HepG2 (cell line): ENCODE data around the gene ATP8A2. TPM values are rescaled to one million over a fixed set of nuclear protein-coding genes. Genes with fewer than 3 reads are reported as not detected.

Source experiments
- ATAC-seq: fragments of 200-7000 bp; cut with Tn5 transposase; 3 replicates; pipeline ENCODE4 v1.9.1; 2020; ENCODE audit warnings: mild to moderate bottlenecking, moderate library complexity
- BruUV-seq: library from RNA; stranded (reverse); fragments of 400-500 nt; replicated peaks from 2 replicates; lab custom pipeline; 2021; lab: Mats Ljungman, UMichigan
- CTCF ChIA-PET: fragments of 300-600 bp; formaldehyde crosslinking; extraction: SDS; loops from one replicate; lab custom pipeline; 2021; ENCODE audit warnings: low total read pairs, inconsistent platforms, low intra/inter-chr PET ratio; lab: Yijun Ruan, JAX
- POLR2A ChIA-PET: fragments of 350-600 bp; sonication (Branson Sonifier 250); formaldehyde crosslinking; loops from one replicate; lab custom pipeline; 2020; ENCODE audit warnings: antibody characterized with exemption, inconsistent platforms; lab: Yijun Ruan, JAX
- DNase-seq: peaks from one replicate; pipeline ENCODE4 v3.0.0-alpha.2; 2015; ENCODE audit warnings: low spot score
- FAIRE-seq: peaks from 3 replicates; lab custom pipeline; 2011; peaks lifted over from hg19 to GRCh38; lab: Jason Lieb, UNC
- H2AFZ ChIP-seq: one replicate; pipeline ENCODE4 v1.6.1; 2011; ENCODE audit warnings: low read length, inconsistent platforms
- H3K27ac ChIP-seq: fragments of 300-600 bp; 3 replicates; pipeline ENCODE4 v1.8.0; 2011; ENCODE audit warnings: mixed run types, mild to moderate bottlenecking, mixed read lengths, low read length, inconsistent platforms; ENCODE audit not compliant: insufficient read depth; ENCODE audit errors: extremely low read length
- H3K27me3 ChIP-seq, 2 experiments: fragments of 200-600 bp in 1 of 2; 2 replicates in 1 of 2; 3 replicates in 1 of 2; pipeline versions ENCODE4 v1.6.0 to v1.8.0; 2011; ENCODE audit warnings: low read length in 2 of 2, mild to moderate bottlenecking in 2 of 2, moderate library complexity in 2 of 2, inconsistent platforms in 1 of 2; ENCODE audit not compliant: insufficient read depth in 2 of 2, control insufficient read depth in 1 of 2
- H3K36me3 ChIP-seq, 2 experiments: fragments of 200-600 bp in 1 of 2; replicated peaks in 1 of 2; 2 replicates in 1 of 2; 3 replicates in 1 of 2; pipeline versions ENCODE4 v1.5.1 to v1.8.0; 2011; ENCODE audit warnings: low read length in 2 of 2, inconsistent platforms in 1 of 2; ENCODE audit not compliant: insufficient read depth in 2 of 2, control insufficient read depth in 1 of 2
- H3K4me1 ChIP-seq: 2 replicates; pipeline ENCODE4 v1.5.1; 2012; ENCODE audit warnings: low read length, inconsistent platforms; ENCODE audit not compliant: insufficient read depth
- H3K4me2 ChIP-seq: 2 replicates; pipeline ENCODE4 v1.6.0; 2011; ENCODE audit warnings: low read depth, low read length, inconsistent platforms
- H3K4me3 ChIP-seq, 3 experiments: fragments of 200-600 bp in 1 of 3; sonication (generic), shearing (Covaris generic) in 1 of 3; replicated peaks in 1 of 3; 2 replicates each; pipeline ENCODE4 v1.5.1; 2011 to 2016; ENCODE audit warnings: low read length in 3 of 3, inconsistent platforms in 2 of 3, low read depth in 2 of 3, mild to moderate bottlenecking in 2 of 3, control low read depth in 1 of 3, mixed read lengths in 1 of 3; ENCODE audit not compliant: insufficient read depth in 1 of 3
- H3K79me2 ChIP-seq: one replicate; pipeline ENCODE4 v1.6.1; 2011; ENCODE audit warnings: low read length, inconsistent platforms; ENCODE audit not compliant: insufficient read depth
- H3K9ac ChIP-seq: 2 replicates; pipeline ENCODE4 v1.6.0; 2011; ENCODE audit warnings: mild to moderate bottlenecking, low read depth, low read length, inconsistent platforms; ENCODE audit not compliant: insufficient read depth
- H3K9me3 ChIP-seq: 2 replicates; pipeline ENCODE4 v1.5.1; 2012; ENCODE audit warnings: mild to moderate bottlenecking, low read length
- H4K20me1 ChIP-seq: 2 replicates; pipeline ENCODE4 v1.6.0; 2011; ENCODE audit warnings: inconsistent platforms, mild to moderate bottlenecking, low read length, moderate library complexity; ENCODE audit not compliant: insufficient read depth
- FOXM1 ChIP-seq: sonication (generic); formaldehyde crosslinking; IDR thresholded peaks from 2 replicates; pipeline ENCODE4 v1.5.0; 2020; ENCODE audit warnings: missing genetic modification reagents
- FOXP4 ChIP-seq: sonication (generic); formaldehyde crosslinking; IDR thresholded peaks from 2 replicates; pipeline ENCODE4 v1.4.0; 2020; ENCODE audit warnings: missing genetic modification reagents
- PRPF4 ChIP-seq: fragments of 200-400 bp; formaldehyde crosslinking; IDR thresholded peaks from 2 replicates; pipeline ENCODE4 v1.6.1; 2016; ENCODE audit warnings: low read length, low read depth; ENCODE audit not compliant: poor library complexity, severe bottlenecking
- TBX2 ChIP-seq: sonication (generic); formaldehyde crosslinking; IDR thresholded peaks from 2 replicates; pipeline ENCODE4 v1.5.0; 2020; ENCODE audit warnings: missing genetic modification reagents, mild to moderate bottlenecking, borderline replicate concordance
- ZBTB7B ChIP-seq: sonication (generic); formaldehyde crosslinking; IDR thresholded peaks from 2 replicates; pipeline ENCODE4 v1.4.0; 2020; ENCODE audit warnings: missing genetic modification reagents
- ZNF12 ChIP-seq: sonication (generic); formaldehyde crosslinking; IDR thresholded peaks from 2 replicates; pipeline ENCODE4 v1.5.0; 2020; ENCODE audit warnings: missing genetic modification reagents
- ZSCAN29 ChIP-seq: sonication (generic); formaldehyde crosslinking; conservative IDR thresholded peaks from 2 replicates; pipeline ENCODE4 v1.4.0; 2020; ENCODE audit warnings: mild to moderate bottlenecking, missing genetic modification reagents
- WGBS: methylation state at CpG from one replicate; pipeline ENCODE4 v1.1.6; 2017; ENCODE audit warnings: low lambda C conversion rate; 5-methylcytosine and 5-hydroxymethylcytosine counted together
- in situ Hi-C: cut with HindIII; loops from 2 replicates; pipeline ENCODE4 v1.10.0; 2017; ENCODE audit warnings: low pct_unique_long_range_greater_than_20kb; ENCODE audit not compliant: extremely low pct_ligation_motif_present
- intact Hi-C: fragments of 100-400 bp; cut with micrococcal nuclease; formaldehyde crosslinking; loops from one replicate; pipeline ENCODE4 v1.10.0; 2022; ENCODE audit not compliant: unreplicated experiment
- polyA plus RNA-seq, 8 experiments: library from polyadenylated mRNA; depleted of rRNA in 3 of 8; stranded (reverse) in 7 of 8; unstranded in 1 of 8; fragments of >200 nt; fragmentation: Illumina TruSeq in 4 of 8; extraction: Trizol in 4 of 8; gene quantifications; 2 replicates each; pipeline versions ENCODE4 v1.2.1 to v1.2.3, GENCODE V29; 2011 to 2016; ENCODE audit warnings: low read depth in 4 of 8, missing spikeins in 1 of 8, mixed read lengths in 1 of 8; ENCODE audit not compliant: insufficient read depth in 1 of 8
- total RNA-seq, 5 experiments: library from RNA; depleted of rRNA; stranded (reverse); fragments of >200 nt; fragmentation: Illumina TruSeq; extraction: Trizol; gene quantifications; 2 replicates each; pipeline ENCODE4 v1.2.3, GENCODE V29; 2016; ENCODE audit warnings: low read depth in 1 of 5

Gene ATP8A2
- total and polyA plus RNA-seq, 2 of the 13 experiments (the other 11 are each of a cell fraction or from before 2014, with no cell fraction given): 0.09 TPM; not detected in 1

GRCh38 chr13:25587326-25587980 is 215.7 kb downstream of the ATP8A2 start:
- TF ChIP-seq FOXM1 (no peak), ZBTB7B (CRISPR knock-in tag) (no peak), FOXP4 (CRISPR knock-in tag) (no peak), ZSCAN29 (no peak), ZNF12 (no peak)
- CTCF ChIA-PET: no interaction called here
- no TSS peak for BruUV-seq
- Histone ChIP-seq H3K27me3 (no peaks in the 10 kb centered on the region; a peak in 1 of 5 replicates), H3K36me3 (no peaks in the 10 kb centered on the region), H2AFZ (no peak overlapping the region), H3K4me1 (no peaks in the 10 kb centered on the region), H3K4me2 (no peak overlapping the region), H3K79me2 (no peaks in the 10 kb centered on the region), H3K9ac (no peak overlapping the region), H3K27ac (no peak overlapping the region), H3K4me3 (no peak overlapping the region), H4K20me1 (no peaks in the 10 kb centered on the region), H3K9me3 (no peaks in the 10 kb centered on the region)
- intact Hi-C loops: no loop called here
- no peak for FAIRE-seq
- ATAC-seq: no peak
- in situ Hi-C loops: no loop called here
- POLR2A ChIA-PET: no interaction called here
- 9% methylated on average over 1 of the region's 1 CpG for WGBS
- DNase-seq: no peak

GRCh38 chr13:25588336-25589060 is 216.7 kb downstream of the ATP8A2 start:
- no peak overlapping the region for H3K4me3 ChIP-seq

More at GRCh38 chr13:25588336-25589060, 216.7 kb downstream of the ATP8A2 start:
- H3K9me3 ChIP-seq: no peaks in the 10 kb centered on the region
- H3K9ac ChIP-seq: no peak overlapping the region
- H3K36me3 ChIP-seq: no peaks in the 10 kb centered on the region
- no peak for ATAC-seq
- FAIRE-seq: no peak
- DNase-seq: no peak
- 2% methylated on average over 9 of the region's 12 CpGs for WGBS
- no peaks in the 10 kb centered on the region for H3K79me2 ChIP-seq
- in situ Hi-C loops: no loop called here
- H3K4me2 ChIP-seq: no peak overlapping the region
- no TSS peak for BruUV-seq
- H2AFZ ChIP-seq: no peak overlapping the region
- no peaks in the 10 kb centered on the region for H3K4me1 ChIP-seq
- H3K27ac ChIP-seq: no peak overlapping the region
- H3K27me3 ChIP-seq: no peaks in the 10 kb centered on the region; a peak in 1 of 5 replicates
- ChIA-PET POLR2A (no interaction called here), CTCF (no interaction called here)
- no peaks in the 10 kb centered on the region for H4K20me1 ChIP-seq
- no peak for TF ChIP-seq PRPF4
- TF ChIP-seq TBX2 (CRISPR knock-in tag): no peak
- intact Hi-C loops: no loop called here
